Vagina (tissue), 2 donors: Measurements from ENCODE around the gene RAD52.

Experiments used
- POLR2A ChIP-seq, 2 donors: fragments of 450-650 bp; IDR thresholded peaks; one replicate each; pipeline ENCODE4 v1.6.1; 2017; ENCODE audit warnings: antibody characterized with exemption in 2 of 2, mild to moderate bottlenecking in 2 of 2, moderate library complexity in 2 of 2
- TF ChIP-seq, protein P1 (sequence below), 3 experiments: fragments of 450-650 bp in 2 of 3; fragments of 200-600 bp in 1 of 3; sonication (generic) in 1 of 3; IDR thresholded peaks; one replicate each; pipeline ENCODE4 v1.5.1; 2017 to 2019; ENCODE audit warnings: antibody characterized with exemption in 3 of 3, mild to moderate bottlenecking in 2 of 3, moderate library complexity in 2 of 3

DNA sequence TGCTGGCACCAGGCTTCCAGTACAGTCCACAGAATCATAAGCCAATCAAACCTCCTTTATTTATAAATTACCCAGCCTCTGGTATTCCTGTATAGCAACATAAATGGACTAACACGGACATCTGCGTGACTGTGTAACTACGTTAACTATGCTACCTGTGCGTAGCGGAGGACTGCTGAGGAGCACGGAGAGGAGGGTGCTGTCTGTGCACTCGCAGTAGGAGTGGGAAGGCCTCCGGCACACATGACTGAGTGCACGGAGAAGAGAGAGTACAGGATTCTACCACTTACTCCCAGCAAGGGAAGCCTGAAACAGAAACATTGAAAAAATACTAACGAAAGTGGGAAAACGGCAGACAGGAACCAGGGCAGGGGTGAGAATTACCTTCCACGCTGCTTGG, 22.9 kb downstream of the RAD52 start:
- TF ChIP-seq POLR2A (IDR thresholded peaks at IDR 0.05): no peak
- TF ChIP-seq, protein P1, sequence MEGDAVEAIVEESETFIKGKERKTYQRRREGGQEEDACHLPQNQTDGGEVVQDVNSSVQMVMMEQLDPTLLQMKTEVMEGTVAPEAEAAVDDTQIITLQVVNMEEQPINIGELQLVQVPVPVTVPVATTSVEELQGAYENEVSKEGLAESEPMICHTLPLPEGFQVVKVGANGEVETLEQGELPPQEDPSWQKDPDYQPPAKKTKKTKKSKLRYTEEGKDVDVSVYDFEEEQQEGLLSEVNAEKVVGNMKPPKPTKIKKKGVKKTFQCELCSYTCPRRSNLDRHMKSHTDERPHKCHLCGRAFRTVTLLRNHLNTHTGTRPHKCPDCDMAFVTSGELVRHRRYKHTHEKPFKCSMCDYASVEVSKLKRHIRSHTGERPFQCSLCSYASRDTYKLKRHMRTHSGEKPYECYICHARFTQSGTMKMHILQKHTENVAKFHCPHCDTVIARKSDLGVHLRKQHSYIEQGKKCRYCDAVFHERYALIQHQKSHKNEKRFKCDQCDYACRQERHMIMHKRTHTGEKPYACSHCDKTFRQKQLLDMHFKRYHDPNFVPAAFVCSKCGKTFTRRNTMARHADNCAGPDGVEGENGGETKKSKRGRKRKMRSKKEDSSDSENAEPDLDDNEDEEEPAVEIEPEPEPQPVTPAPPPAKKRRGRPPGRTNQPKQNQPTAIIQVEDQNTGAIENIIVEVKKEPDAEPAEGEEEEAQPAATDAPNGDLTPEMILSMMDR (IDR thresholded peaks at IDR 0.05): no peak
